DND-41 (cell line): ENCODE data around the gene CDKL4.
A peak's percentile ranks its signal among the peaks of the same experiment; 100 is the strongest.

Experiments used
- ATAC-seq: fragments of 200-7000 bp; cut with Tn5 transposase; 3 replicates; pipeline ENCODE4 v1.9.1; 2021; ENCODE audit warnings: low read depth; ENCODE audit not compliant: insufficient read depth
- DNase-seq: peaks from one replicate; pipeline ENCODE4 v3.0.0-alpha.2; 2020
- H2AFZ ChIP-seq: 2 replicates; pipeline ENCODE4 v1.6.0; 2012; ENCODE audit warnings: low read depth, low read length
- H3K27ac ChIP-seq: 2 replicates; pipeline ENCODE4 v1.5.1; 2012; ENCODE audit warnings: low read length, inconsistent platforms
- H3K27me3 ChIP-seq: fragments of 200-600 bp; sonication (generic); 2 replicates; pipeline ENCODE4 v1.6.0; 2012; ENCODE audit warnings: low read length, mild to moderate bottlenecking, inconsistent platforms; ENCODE audit not compliant: insufficient read depth, poor library complexity
- H3K36me3 ChIP-seq: 2 replicates; pipeline ENCODE4 v1.5.1; 2012; ENCODE audit warnings: low read length, inconsistent platforms; ENCODE audit not compliant: insufficient read depth
- H3K4me1 ChIP-seq: 2 replicates; pipeline ENCODE4 v1.5.1; 2012; ENCODE audit warnings: mild to moderate bottlenecking, low read length; ENCODE audit not compliant: insufficient read depth
- H3K4me2 ChIP-seq: 2 replicates; pipeline ENCODE4 v1.6.0; 2012; ENCODE audit warnings: mild to moderate bottlenecking, moderate library complexity, low read length, inconsistent platforms; ENCODE audit not compliant: insufficient read depth
- H3K4me3 ChIP-seq, 2 experiments: fragments of 200-600 bp in 1 of 2; shearing (Covaris generic) in 1 of 2; 2 replicates each; pipeline ENCODE4 v1.5.1; 2012 to 2016; ENCODE audit warnings: inconsistent platforms in 2 of 2, low read length in 2 of 2, mild to moderate bottlenecking in 2 of 2, low read depth in 1 of 2, moderate library complexity in 1 of 2
- H3K79me2 ChIP-seq: 2 replicates; pipeline ENCODE4 v1.6.0; 2012; ENCODE audit warnings: low read length, inconsistent platforms; ENCODE audit not compliant: insufficient read depth
- H3K9ac ChIP-seq: 2 replicates; pipeline ENCODE4 v1.6.0; 2012; ENCODE audit warnings: low read depth, mild to moderate bottlenecking, inconsistent platforms, low read length, moderate library complexity
- H3K9me3 ChIP-seq: 2 replicates; pipeline ENCODE4 v1.5.1; 2012; ENCODE audit warnings: low read length, moderate library complexity, mild to moderate bottlenecking, inconsistent platforms; ENCODE audit not compliant: insufficient read depth, severe bottlenecking
- H4K20me1 ChIP-seq: 2 replicates; pipeline ENCODE4 v1.6.0; 2012; ENCODE audit warnings: low read length; ENCODE audit not compliant: insufficient read depth
- CTCF ChIP-seq: IDR thresholded peaks from 2 replicates; pipeline ENCODE4 v1.5.1; 2012; ENCODE audit warnings: borderline replicate concordance, low read length, moderate library complexity, mild to moderate bottlenecking; ENCODE audit not compliant: poor library complexity, severe bottlenecking; ENCODE audit errors: extremely low read depth
- EZH2 ChIP-seq: IDR thresholded peaks from 3 replicates; pipeline ENCODE4 v1.6.1; 2012; ENCODE audit warnings: borderline replicate concordance, low read depth, mild to moderate bottlenecking, moderate library complexity, low read length, inconsistent platforms; ENCODE audit not compliant: severe bottlenecking

The CDKL4 gene

GRCh38 chr2:39217192-39217550, 26.6 kb downstream of the CDKL4 start:
- TF ChIP-seq CTCF: no peak
- 0 out of 2 replicates have a peak overlapping the region, but pooled peaks have one; percentile 3 for H3K9ac ChIP-seq
- ATAC-seq: peak; percentile 53
- peak overlapping the region; percentile 58 for H3K4me2 ChIP-seq
- H2AFZ ChIP-seq: no peak overlapping the region
- H3K9me3 ChIP-seq: no peaks in the 10 kb centered on the region
- peak overlapping the region in 1 of 2 experiments; percentile 11; a peak in 1 of 4 replicates for H3K4me3 ChIP-seq
- DNase-seq: no peak
- H3K79me2 ChIP-seq: no peaks in the 10 kb centered on the region
- peak overlapping the region; percentile 13; the same call in 1 of the 2 replicates for H3K27ac ChIP-seq
- H3K27me3 ChIP-seq: peaks cover 17% of the 10 kb centered on the region
- peaks cover 8% of the 10 kb centered on the region for H4K20me1 ChIP-seq
- H3K36me3 ChIP-seq: no peaks in the 10 kb centered on the region
- H3K4me1 ChIP-seq: peaks cover 39% of the 10 kb centered on the region

- peak overlapping the region; percentile 58 for H3K4me2 ChIP-seq
- TF ChIP-seq EZH2: no peak
- TF ChIP-seq CTCF: no peak
- peaks cover 17% of the 10 kb centered on the region for H3K27me3 ChIP-seq
- H3K79me2 ChIP-seq: no peaks in the 10 kb centered on the region
- no peaks in the 10 kb centered on the region for H3K36me3 ChIP-seq
- DNase-seq (peak; percentile 89), ATAC-seq (peak; percentile 97)
- H3K9me3 ChIP-seq: no peaks in the 10 kb centered on the region
- no peak overlapping the region for H3K9ac ChIP-seq
- no peak overlapping the region for H2AFZ ChIP-seq
- peak overlapping the region in 1 of 2 experiments; percentile 35; a peak in 2 of 4 replicates for H3K4me3 ChIP-seq
- peaks cover 39% of the 10 kb centered on the region for H3K4me1 ChIP-seq
- H3K27ac ChIP-seq: peak overlapping the region; percentile 38
- H4K20me1 ChIP-seq: peaks cover 8% of the 10 kb centered on the region
Observed at GRCh38 chr2:39216346-39217191, 27.2 kb downstream of the CDKL4 start.

GRCh38 chr2:39215545-39215944, 28.2 kb downstream of the CDKL4 start:
- H3K27ac ChIP-seq: no peak overlapping the region
- DNase-seq (no peak), ATAC-seq (no peak)
- no peak overlapping the region for H2AFZ ChIP-seq
- no peak overlapping the region for H3K9ac ChIP-seq
- H3K4me2 ChIP-seq: no peak overlapping the region
- no peaks in the 10 kb centered on the region for H3K36me3 ChIP-seq
- no peak overlapping the region for H3K4me3 ChIP-seq
- peaks cover 8% of the 10 kb centered on the region for H4K20me1 ChIP-seq
- H3K4me1 ChIP-seq: peaks cover 39% of the 10 kb centered on the region
- H3K27me3 ChIP-seq: peaks cover 17% of the 10 kb centered on the region
- H3K9me3 ChIP-seq: no peaks in the 10 kb centered on the region
- no peaks in the 10 kb centered on the region for H3K79me2 ChIP-seq
- TF ChIP-seq CTCF (no peak), EZH2 (no peak)
